Central memory CD8-positive, alpha-beta T cell (primary cell): Measurements from ENCODE around the gene SIAE.
A peak's percentile ranks its signal among the peaks of the same experiment; 100 is the strongest.

Experiments used
- ATAC-seq: fragments of 150-1000 bp; cut with Tn5 transposase; replicated peaks from 2 replicates; pipeline ENCODE4 v1.10.0; 2022; ENCODE audit warnings: mild to moderate bottlenecking, moderate FRiP score, moderate number of reproducible peaks; ENCODE audit not compliant: poor library complexity, severe bottlenecking; ENCODE audit errors: extremely low read depth
- DNase-seq, 2 donors: peaks; one replicate each; pipeline ENCODE4 v3.0.0; 2021; ENCODE audit warnings: low spot score in 2 of 2
- H3K27ac Mint-ChIP-seq: one replicate; pipeline ENCODE4 v1.8.0; 2022; ENCODE audit warnings: low read depth, mild to moderate bottlenecking, moderate library complexity, mixed read lengths
- H3K27me3 Mint-ChIP-seq: one replicate; pipeline ENCODE4 v1.8.0; 2022; ENCODE audit warnings: mixed read lengths
- H3K36me3 Mint-ChIP-seq: one replicate; pipeline ENCODE4 v1.8.0; 2022; ENCODE audit warnings: mild to moderate bottlenecking, moderate library complexity, mixed read lengths; ENCODE audit not compliant: insufficient read depth
- H3K4me1 Mint-ChIP-seq: one replicate; pipeline ENCODE4 v1.8.0; 2022; ENCODE audit warnings: mixed read lengths
- H3K4me3 Mint-ChIP-seq: one replicate; pipeline ENCODE4 v1.8.0; 2022; ENCODE audit warnings: mild to moderate bottlenecking, moderate library complexity, mixed read lengths
- H3K9me3 Mint-ChIP-seq: one replicate; pipeline ENCODE4 v1.8.0; 2022; ENCODE audit warnings: mixed read lengths

Gene SIAE

GRCh38 chr11:124682443-124682842 is 8.9 kb upstream of the SIAE start:
- Mint-ChIP-seq H3K36me3 (no peaks in the 10 kb centered on the region), H3K4me3 (no peak overlapping the region), H3K9me3 (peaks cover 6% of the 10 kb centered on the region), H3K27ac (no peak overlapping the region), H3K4me1 (no peaks in the 10 kb centered on the region), H3K27me3 (peaks cover 32% of the 10 kb centered on the region)
- no peak for ATAC-seq
- DNase-seq: no peak

GRCh38 chr11:124681421-124681820 is 7.9 kb upstream of the SIAE start:
- no peak for DNase-seq
- ATAC-seq: no peak
- H3K4me1 Mint-ChIP-seq: no peaks in the 10 kb centered on the region
- H3K9me3 Mint-ChIP-seq: peaks cover 6% of the 10 kb centered on the region
- no peak overlapping the region for H3K4me3 Mint-ChIP-seq
- no peak overlapping the region for H3K27ac Mint-ChIP-seq
- H3K27me3 Mint-ChIP-seq: peaks cover 21% of the 10 kb centered on the region
- no peaks in the 10 kb centered on the region for H3K36me3 Mint-ChIP-seq

DNA sequence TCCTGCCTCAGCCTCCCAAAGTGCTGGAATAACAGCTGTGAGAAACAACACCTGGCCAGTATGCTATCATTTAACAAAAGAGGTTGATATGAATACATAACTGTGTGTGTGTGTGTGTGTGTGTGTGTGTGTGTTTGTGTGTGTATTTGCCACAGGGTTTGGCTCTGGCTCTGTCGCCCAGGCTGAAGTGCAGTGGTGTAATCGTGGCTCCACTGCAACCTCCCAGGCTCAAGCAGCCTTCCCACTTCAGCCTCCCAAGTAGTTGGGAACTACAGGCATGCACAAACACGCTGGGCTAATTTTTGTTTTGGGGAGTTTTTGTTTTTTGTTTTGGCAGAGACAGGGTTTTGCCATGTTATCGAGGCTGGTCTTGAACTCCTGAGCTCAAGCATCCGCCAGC is 4.9 kb upstream of the SIAE start:
- DNase-seq: no peak
- no peak overlapping the region for H3K4me3 Mint-ChIP-seq
- H3K36me3 Mint-ChIP-seq: peaks cover 12% of the 10 kb centered on the region
- peaks cover 10% of the 10 kb centered on the region for H3K4me1 Mint-ChIP-seq
- peaks cover 14% of the 10 kb centered on the region for H3K27me3 Mint-ChIP-seq
- no peak for ATAC-seq
- peaks cover 6% of the 10 kb centered on the region for H3K9me3 Mint-ChIP-seq
- no peak overlapping the region for H3K27ac Mint-ChIP-seq

DNA sequence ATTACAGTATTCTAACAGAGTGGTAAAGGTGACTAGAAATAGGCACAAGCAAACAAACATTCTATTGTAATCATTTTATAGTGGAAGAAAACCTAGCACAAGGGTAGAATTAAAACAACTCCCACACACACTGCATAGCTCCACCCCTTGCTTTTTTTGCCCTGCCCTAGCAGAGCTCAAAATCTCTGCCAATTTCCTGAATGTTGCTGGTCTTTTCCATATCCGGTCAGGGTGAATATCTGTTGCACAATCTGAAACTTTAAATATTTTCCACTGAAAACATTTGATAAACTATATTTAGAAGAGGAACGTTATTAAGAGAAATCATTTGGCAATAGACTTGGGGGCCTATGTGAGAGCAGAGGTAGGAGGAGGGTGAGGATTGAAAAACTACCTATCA is 2.8 kb upstream of the SIAE start:
- Mint-ChIP-seq H3K9me3 (no peaks in the 10 kb centered on the region), H3K4me3 (no peak overlapping the region), H3K27ac (no peak overlapping the region), H3K27me3 (peaks cover 8% of the 10 kb centered on the region), H3K36me3 (peaks cover 18% of the 10 kb centered on the region), H3K4me1 (peaks cover 15% of the 10 kb centered on the region)
- DNase-seq (no peak), ATAC-seq (no peak)

DNA sequence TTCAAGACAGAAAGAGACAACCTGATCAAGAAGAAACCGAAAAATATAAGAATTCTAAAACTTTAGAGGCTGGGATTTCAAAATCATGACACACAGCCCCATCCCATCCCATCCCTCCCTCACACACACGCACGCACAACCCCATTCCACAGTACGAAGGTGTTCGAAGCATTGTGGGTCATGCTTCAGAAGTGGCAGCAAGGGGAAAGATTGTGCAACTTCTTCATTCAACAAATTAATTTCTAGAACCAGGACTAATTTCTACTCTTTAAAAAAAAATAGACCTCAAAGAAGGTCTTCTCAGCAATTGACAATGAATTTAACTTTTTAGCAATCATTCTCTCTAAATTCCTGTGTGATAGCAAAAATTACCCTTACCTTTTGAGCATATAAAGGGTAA is 1.0 kb upstream of the SIAE start:
- ATAC-seq: no peak
- Mint-ChIP-seq H3K27ac (peak overlapping the region; percentile 98), H3K4me3 (peak overlapping the region; percentile 78), H3K36me3 (peaks cover 19% of the 10 kb centered on the region), H3K4me1 (peaks cover 21% of the 10 kb centered on the region), H3K27me3 (no peaks in the 10 kb centered on the region), H3K9me3 (no peaks in the 10 kb centered on the region)
- DNase-seq: no peak

GRCh38 chr11:124674168-124674517 is 604 bp upstream of the SIAE start:
- Mint-ChIP-seq H3K27me3 (no peaks in the 10 kb centered on the region), H3K4me3 (peak overlapping the region; percentile 78), H3K4me1 (peaks cover 21% of the 10 kb centered on the region), H3K9me3 (no peaks in the 10 kb centered on the region), H3K36me3 (peaks cover 19% of the 10 kb centered on the region), H3K27ac (peak overlapping the region; percentile 98)
- DNase-seq (no peak), ATAC-seq (no peak)

DNA sequence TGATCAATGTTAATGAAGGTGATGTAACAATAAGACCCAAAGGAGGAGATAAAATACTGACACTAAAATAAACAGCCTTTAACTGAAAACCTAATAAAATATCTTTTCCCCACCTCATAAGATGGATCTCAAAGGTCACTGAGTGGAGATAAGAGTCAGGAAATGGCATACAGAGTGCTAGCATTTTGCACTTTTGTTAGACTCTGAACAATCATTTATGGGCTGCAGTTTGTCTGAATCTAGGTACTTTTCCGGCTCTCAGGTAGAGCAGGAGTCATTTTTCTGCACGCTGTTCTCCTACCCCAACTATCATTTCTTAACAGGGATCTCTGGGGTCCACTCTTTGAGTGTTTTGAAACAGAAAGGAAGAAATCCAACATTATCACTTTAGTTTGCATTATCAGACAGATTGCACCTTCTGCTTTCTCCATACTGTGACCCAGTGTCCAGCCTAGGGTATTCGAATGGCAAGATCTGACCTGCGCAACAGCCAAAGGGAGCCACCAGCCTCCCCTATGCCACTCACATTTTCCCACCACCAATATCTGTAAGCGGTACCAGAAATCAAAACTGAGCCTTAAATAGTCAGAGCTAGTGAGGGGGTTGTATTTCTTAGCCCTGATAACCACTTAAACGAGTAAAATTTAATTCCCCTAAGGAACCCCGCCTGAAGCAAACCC is 863 bp downstream of the SIAE start:
- Mint-ChIP-seq H3K4me1 (peaks cover 21% of the 10 kb centered on the region), H3K27me3 (no peaks in the 10 kb centered on the region), H3K4me3 (peak overlapping the region; percentile 78), H3K27ac (peak overlapping the region; percentile 98), H3K36me3 (peaks cover 19% of the 10 kb centered on the region), H3K9me3 (no peaks in the 10 kb centered on the region)
- DNase-seq (no peak), ATAC-seq (no peak)

- H3K27ac Mint-ChIP-seq: no peak overlapping the region
- peak overlapping the region; percentile 6 for H3K4me3 Mint-ChIP-seq
- ATAC-seq (no peak), DNase-seq (no peak)
- no peaks in the 10 kb centered on the region for H3K27me3 Mint-ChIP-seq
- H3K9me3 Mint-ChIP-seq: no peaks in the 10 kb centered on the region
- peaks cover 19% of the 10 kb centered on the region for H3K36me3 Mint-ChIP-seq
- peaks cover 21% of the 10 kb centered on the region for H3K4me1 Mint-ChIP-seq
Measured at GRCh38 chr11:124670732-124671131, 2.8 kb downstream of the SIAE start.

GRCh38 chr11:124669193-124669592 is 4.3 kb downstream of the SIAE start:
- no peak for ATAC-seq
- peak in 1 of 2 donors; percentile 21 for DNase-seq
- H3K27ac Mint-ChIP-seq: no peak overlapping the region
- peaks cover 15% of the 10 kb centered on the region for H3K4me1 Mint-ChIP-seq
- H3K9me3 Mint-ChIP-seq: no peaks in the 10 kb centered on the region
- peaks cover 14% of the 10 kb centered on the region for H3K36me3 Mint-ChIP-seq
- no peaks in the 10 kb centered on the region for H3K27me3 Mint-ChIP-seq
- H3K4me3 Mint-ChIP-seq: no peak overlapping the region

GRCh38 chr11:124667601-124668000 is 5.9 kb downstream of the SIAE start:
- Mint-ChIP-seq H3K4me1 (peaks cover 6% of the 10 kb centered on the region), H3K27me3 (no peaks in the 10 kb centered on the region), H3K9me3 (no peaks in the 10 kb centered on the region), H3K4me3 (no peak overlapping the region), H3K27ac (no peak overlapping the region), H3K36me3 (peaks cover 1% of the 10 kb centered on the region)
- no peak for DNase-seq
- ATAC-seq: no peak

DNA sequence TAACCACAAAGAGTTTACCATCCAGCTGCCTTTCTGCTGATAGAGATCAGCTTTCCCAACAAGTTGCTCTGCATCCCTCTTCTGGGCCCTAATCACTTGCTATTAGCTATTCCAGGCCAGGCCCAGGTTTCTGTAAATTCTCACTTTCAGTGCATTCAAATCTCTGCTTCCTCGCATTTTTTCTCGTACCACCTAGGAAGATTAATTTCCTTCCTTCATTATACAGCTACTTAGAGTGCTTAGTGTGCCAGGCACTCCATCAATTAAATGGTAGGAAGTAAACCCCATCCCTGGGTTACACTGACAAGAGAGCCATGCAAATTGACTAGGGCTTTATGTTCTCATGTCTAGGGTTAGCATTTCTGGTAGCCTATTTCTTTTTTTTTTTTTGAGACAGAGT is 9.7 kb downstream of the SIAE start:
- Mint-ChIP-seq H3K4me1 (no peaks in the 10 kb centered on the region), H3K4me3 (no peak overlapping the region), H3K27me3 (no peaks in the 10 kb centered on the region), H3K9me3 (no peaks in the 10 kb centered on the region), H3K36me3 (no peaks in the 10 kb centered on the region), H3K27ac (no peak overlapping the region)
- DNase-seq (no peak), ATAC-seq (no peak)

DNA sequence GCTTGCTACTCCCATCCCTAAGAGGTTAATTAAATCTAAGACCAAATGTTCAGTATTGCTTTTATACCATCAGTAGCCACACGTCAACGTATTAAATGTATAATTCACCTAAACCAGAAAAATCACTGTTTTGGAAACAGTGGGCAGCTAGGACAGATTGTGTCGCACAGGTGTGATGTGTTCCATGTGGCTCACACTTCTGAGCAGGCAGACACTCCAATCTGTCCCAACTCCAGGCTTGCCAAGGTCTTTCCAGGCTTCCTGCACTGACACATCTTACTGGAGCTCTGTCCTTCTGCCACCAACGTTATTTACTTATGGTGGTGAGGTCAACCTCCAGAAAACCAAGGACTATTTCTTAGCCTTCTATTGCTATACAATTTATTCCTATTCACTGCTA is 11.4 kb downstream of the SIAE start:
- H3K4me3 Mint-ChIP-seq: no peak overlapping the region
- H3K4me1 Mint-ChIP-seq: no peaks in the 10 kb centered on the region
- DNase-seq (no peak), ATAC-seq (no peak)
- no peaks in the 10 kb centered on the region for H3K9me3 Mint-ChIP-seq
- no peaks in the 10 kb centered on the region for H3K36me3 Mint-ChIP-seq
- H3K27ac Mint-ChIP-seq: no peak overlapping the region
- H3K27me3 Mint-ChIP-seq: no peaks in the 10 kb centered on the region

DNA sequence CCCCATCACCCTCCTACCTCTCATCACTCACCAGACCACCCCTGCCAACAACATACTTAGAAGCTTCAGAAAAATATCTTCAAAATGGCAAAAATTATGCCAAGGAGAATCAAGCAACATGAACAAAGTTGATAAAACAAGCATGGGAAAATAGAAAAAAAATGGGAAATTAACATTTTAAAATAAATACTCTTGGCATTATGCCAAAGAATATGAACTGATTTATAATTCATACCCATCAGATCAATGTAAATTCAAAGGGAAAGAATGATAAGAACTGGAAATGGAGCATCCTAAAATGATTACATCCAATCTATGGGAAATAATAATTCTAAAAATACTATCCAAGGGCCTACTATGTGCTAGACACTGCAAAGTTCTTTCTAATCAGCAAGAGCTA is 12.0 kb downstream of the SIAE start:
- ATAC-seq: no peak

More for the DNA sequence above, 12.0 kb downstream of the SIAE start:
- no peaks in the 10 kb centered on the region for H3K9me3 Mint-ChIP-seq
- H3K36me3 Mint-ChIP-seq: no peaks in the 10 kb centered on the region
- no peaks in the 10 kb centered on the region for H3K27me3 Mint-ChIP-seq
- DNase-seq: no peak
- no peak overlapping the region for H3K4me3 Mint-ChIP-seq
- H3K27ac Mint-ChIP-seq: no peak overlapping the region
- H3K4me1 Mint-ChIP-seq: no peaks in the 10 kb centered on the region
